HUES48 (cell line): Measurements from ENCODE around the gene PARD6A.

ENCODE experiments used
- H3K27ac ChIP-seq: one replicate; pipeline ENCODE4 v1.7.0; 2013; ENCODE audit warnings: low read depth, low read length, inconsistent platforms
- H3K27me3 ChIP-seq: 2 replicates; pipeline ENCODE4 v1.6.1; 2013; ENCODE audit warnings: mild to moderate bottlenecking, low read length; ENCODE audit not compliant: control insufficient read depth, insufficient read depth
- H3K36me3 ChIP-seq: 2 replicates; pipeline ENCODE4 v1.6.1; 2013; ENCODE audit warnings: low read length; ENCODE audit not compliant: control insufficient read depth, insufficient read depth
- H3K4me1 ChIP-seq: 2 replicates; pipeline ENCODE4 v1.6.1; 2013; ENCODE audit warnings: mild to moderate bottlenecking, low read length; ENCODE audit not compliant: control insufficient read depth, insufficient read depth
- H3K4me3 ChIP-seq: 2 replicates; pipeline ENCODE4 v1.5.1; 2013; ENCODE audit warnings: mild to moderate bottlenecking, low read depth, low read length
- H3K9ac ChIP-seq: 2 replicates; pipeline ENCODE4 v1.6.1; 2013; ENCODE audit warnings: mild to moderate bottlenecking, low read depth, low read length, moderate library complexity
- H3K9me3 ChIP-seq: 2 replicates; pipeline ENCODE4 v1.6.1; 2013; ENCODE audit warnings: low read length; ENCODE audit not compliant: control insufficient read depth, insufficient read depth

PARD6A gene

GRCh38 chr16:67653789-67654402, 6.9 kb upstream of the PARD6A start:
- Histone ChIP-seq H3K27ac (no peak overlapping the region), H3K4me1 (no peaks in the 10 kb centered on the region; the same call in 1 of the 2 replicates), H3K36me3 (peaks cover 37% of the 10 kb centered on the region), H3K9me3 (no peaks in the 10 kb centered on the region), H3K4me3 (peak overlapping the region; percentile 70), H3K9ac (no peak overlapping the region), H3K27me3 (peaks cover 8% of the 10 kb centered on the region)

- Histone ChIP-seq H3K27ac (no peak overlapping the region), H3K9ac (no peak overlapping the region)
Measured at GRCh38 chr16:67654403-67654911, 6.3 kb upstream of the PARD6A start.

GRCh38 chr16:67655363-67655762, 5.4 kb upstream of the PARD6A start:
- Histone ChIP-seq H3K9ac (no peak overlapping the region), H3K36me3 (peaks cover 30% of the 10 kb centered on the region)

More at GRCh38 chr16:67654403-67654911, 6.3 kb upstream of the PARD6A start:
- no peaks in the 10 kb centered on the region for H3K9me3 ChIP-seq
- H3K27me3 ChIP-seq, result peaks cover 8% of the 10 kb centered on the region
- no peaks in the 10 kb centered on the region; the same call in 1 of the 2 replicates for H3K4me1 ChIP-seq
- peaks cover 34% of the 10 kb centered on the region for H3K36me3 ChIP-seq
- H3K4me3 ChIP-seq, result no peak overlapping the region

GRCh38 chr16:67656344-67657016, 4.3 kb upstream of the PARD6A start:
- no peak overlapping the region for H3K9ac ChIP-seq
- no peak overlapping the region for H3K4me3 ChIP-seq
- H3K9me3 ChIP-seq, result no peaks in the 10 kb centered on the region
- peaks cover 8% of the 10 kb centered on the region for H3K27me3 ChIP-seq
- H3K27ac ChIP-seq, result no peak overlapping the region
- peaks cover 27% of the 10 kb centered on the region for H3K36me3 ChIP-seq
- no peaks in the 10 kb centered on the region for H3K4me1 ChIP-seq

More at GRCh38 chr16:67655363-67655762, 5.4 kb upstream of the PARD6A start:
- Histone ChIP-seq H3K4me3 (no peak overlapping the region), H3K27ac (no peak overlapping the region), H3K4me1 (no peaks in the 10 kb centered on the region), H3K27me3 (peaks cover 8% of the 10 kb centered on the region), H3K9me3 (no peaks in the 10 kb centered on the region)

GRCh38 chr16:67657017-67657608, 3.6 kb upstream of the PARD6A start:
- H3K9ac ChIP-seq, result no peak overlapping the region
- H3K4me3 ChIP-seq, result no peak overlapping the region
- H3K4me1 ChIP-seq, result 0 out of 2 replicates have a peak, but pooled peaks cover 3% of the 10 kb centered on the region
- H3K9me3 ChIP-seq, result no peaks in the 10 kb centered on the region
- H3K27ac ChIP-seq, result no peak overlapping the region
- peaks cover 22% of the 10 kb centered on the region for H3K36me3 ChIP-seq
- H3K27me3 ChIP-seq, result peaks cover 8% of the 10 kb centered on the region

- peaks cover 22% of the 10 kb centered on the region for H3K36me3 ChIP-seq
- peaks cover 8% of the 10 kb centered on the region for H3K27me3 ChIP-seq
- H3K9ac ChIP-seq, result no peak overlapping the region
- no peaks in the 10 kb centered on the region for H3K9me3 ChIP-seq
- no peak overlapping the region for H3K27ac ChIP-seq
- no peak overlapping the region for H3K4me3 ChIP-seq
- 0 out of 2 replicates have a peak, but pooled peaks cover 3% of the 10 kb centered on the region for H3K4me1 ChIP-seq
Measured at GRCh38 chr16:67657751-67658518, 2.8 kb upstream of the PARD6A start.

GRCh38 chr16:67658849-67659674, 1.7 kb upstream of the PARD6A start:
- Histone ChIP-seq H3K4me1 (0 out of 2 replicates have a peak, but pooled peaks cover 3% of the 10 kb centered on the region), H3K27ac (no peak overlapping the region), H3K9me3 (no peaks in the 10 kb centered on the region), H3K4me3 (peak overlapping the region; percentile 88), H3K36me3 (peaks cover 22% of the 10 kb centered on the region), H3K9ac (no peak overlapping the region), H3K27me3 (peaks cover 2% of the 10 kb centered on the region; the same call in 1 of the 2 replicates)

- H3K9me3 ChIP-seq, result no peaks in the 10 kb centered on the region
- H3K4me1 ChIP-seq, result 0 out of 2 replicates have a peak, but pooled peaks cover 3% of the 10 kb centered on the region
- H3K27me3 ChIP-seq, result no peaks in the 10 kb centered on the region
- peak within 1 kb of the TSS; percentile 89 for H3K27ac ChIP-seq
- peaks cover 22% of the 10 kb centered on the region for H3K36me3 ChIP-seq
- peak within 1 kb of the TSS; percentile 88 for H3K4me3 ChIP-seq
- peak within 1 kb of the TSS; percentile 44 for H3K9ac ChIP-seq
Measured at GRCh38 chr16:67659675-67660563, 841 bp upstream of the PARD6A start, which contains the start of gene ACD. Gene ACD, minus strand, starts transcription at chr16:67660260. Its CDS starts 40 bp downstream, at chr16:67660220.

GRCh38 chr16:67661101-67661761, 471 bp downstream of the PARD6A start:
- Histone ChIP-seq H3K4me3 (peak overlapping the region; percentile 88), H3K9ac (no peak overlapping the region; the same call in 1 of the 2 replicates), H3K27me3 (0 out of 2 replicates have a peak, but pooled peaks cover 3% of the 10 kb centered on the region), H3K9me3 (no peaks in the 10 kb centered on the region), H3K36me3 (peaks cover 19% of the 10 kb centered on the region), H3K27ac (peak overlapping the region; percentile 55), H3K4me1 (0 out of 2 replicates have a peak, but pooled peaks cover 3% of the 10 kb centered on the region)
